Activated CD4-positive, alpha-beta T cell treated with anti-CD3 and anti-CD28 coated beads, Interleukin-2, amount 50 U/mL, for 4 hours (primary cell): ENCODE measurements around the gene RGS7.
"Not testable (repeated sequence)": the region's sequence is repeated elsewhere in the genome, so short reads cannot be mapped to it uniquely, and the experiment has no call there.

ENCODE experiments used
- DNase-seq, 2 experiments: peaks; one replicate each; pipeline ENCODE4 v3.0.0-alpha.2; 2020

RGS7 gene

GRCh38 chr1:241331328-241332036 is 25.5 kb downstream of the RGS7 start:
- DNase-seq: no peak

- no peak for DNase-seq
Observed at GRCh38 chr1:241330619-241331327, 26.2 kb downstream of the RGS7 start.

- DNase-seq: no peak
Observed at GRCh38 chr1:241325456-241325855, 31.5 kb downstream of the RGS7 start.

GRCh38 chr1:241323514-241324195 is 33.4 kb downstream of the RGS7 start:
- no peak for DNase-seq

GRCh38 chr1:241317676-241318075 is 39.3 kb downstream of the RGS7 start:
- no peak for DNase-seq

DNA sequence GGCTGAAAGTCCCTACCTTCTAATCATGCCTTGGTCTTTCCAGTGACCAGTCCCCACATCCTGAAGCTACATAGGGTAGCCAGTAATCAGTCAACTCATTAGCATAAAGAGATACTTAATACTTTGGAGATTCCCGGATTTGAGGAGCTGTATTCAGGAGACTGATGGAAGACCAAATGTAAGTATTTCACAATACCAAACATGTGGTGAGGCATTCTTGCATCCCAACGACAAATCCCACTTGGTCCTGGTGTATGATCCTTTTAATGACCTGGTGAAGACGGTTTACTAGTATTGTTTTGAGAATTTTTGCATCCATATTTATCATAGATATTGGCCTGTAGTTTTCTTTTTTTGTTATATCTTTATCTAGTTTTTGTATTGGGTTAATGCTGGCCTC is 40.6 kb downstream of the RGS7 start:
- no peak for DNase-seq

GRCh38 chr1:241311056-241311746 is 45.8 kb downstream of the RGS7 start:
- DNase-seq: no peak

- DNase-seq: no peak
Observed at GRCh38 chr1:241310451-241310850, 46.6 kb downstream of the RGS7 start.

- no peak for DNase-seq
Observed at GRCh38 chr1:241309651-241310050, 47.4 kb downstream of the RGS7 start.

- DNase-seq: no peak
Observed at GRCh38 chr1:241308471-241308870, 48.5 kb downstream of the RGS7 start.

DNA sequence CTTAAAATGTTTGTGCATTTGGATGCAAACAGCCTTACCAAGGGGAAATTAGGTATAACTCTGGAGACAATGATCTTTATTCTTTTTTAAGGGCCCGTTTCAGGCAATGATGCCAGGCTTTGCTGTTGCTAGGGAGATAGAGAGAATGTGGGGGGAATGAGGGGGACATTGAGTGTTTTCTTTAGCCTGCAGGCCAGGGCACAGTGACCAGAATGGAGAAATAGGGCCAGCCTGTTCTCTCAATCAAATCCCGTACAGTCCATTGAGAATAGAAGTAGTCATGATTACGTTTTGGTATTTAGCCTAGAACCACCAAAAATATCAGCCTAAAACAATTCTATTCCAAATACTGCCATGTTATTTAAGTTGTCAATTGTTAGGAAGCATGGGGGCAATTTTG is 49.0 kb downstream of the RGS7 start:
- DNase-seq: no peak

GRCh38 chr1:241306125-241306790 is 50.7 kb downstream of the RGS7 start:
- no peak for DNase-seq

DNA sequence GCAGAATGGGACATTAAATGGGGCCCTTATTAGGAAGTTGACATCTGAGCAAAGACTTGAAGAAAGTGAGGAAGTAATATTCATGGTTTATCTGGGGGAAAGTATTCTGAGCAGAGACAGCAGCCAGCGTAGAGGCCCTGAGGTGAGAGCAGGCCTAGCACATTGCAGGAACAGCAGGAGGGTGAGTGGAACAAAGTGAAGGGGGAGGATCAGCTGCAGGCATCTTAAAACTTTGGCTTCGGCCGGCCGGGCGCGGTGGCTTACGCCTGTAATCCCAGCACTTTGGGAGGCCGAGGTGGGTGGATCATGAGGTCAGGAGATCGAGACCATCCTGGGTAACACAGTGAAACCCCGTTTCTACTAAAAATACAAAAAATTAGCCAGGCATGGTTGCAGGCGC is 55.0 kb downstream of the RGS7 start:
- DNase-seq: not testable (repeated sequence)

- DNase-seq: no peak
Observed at GRCh38 chr1:241299347-241299746, 57.7 kb downstream of the RGS7 start.

GRCh38 chr1:241292973-241293372 is 64.0 kb downstream of the RGS7 start:
- no peak for DNase-seq

GRCh38 chr1:241291548-241291947 is 65.5 kb downstream of the RGS7 start:
- not testable (repeated sequence) for DNase-seq

DNA sequence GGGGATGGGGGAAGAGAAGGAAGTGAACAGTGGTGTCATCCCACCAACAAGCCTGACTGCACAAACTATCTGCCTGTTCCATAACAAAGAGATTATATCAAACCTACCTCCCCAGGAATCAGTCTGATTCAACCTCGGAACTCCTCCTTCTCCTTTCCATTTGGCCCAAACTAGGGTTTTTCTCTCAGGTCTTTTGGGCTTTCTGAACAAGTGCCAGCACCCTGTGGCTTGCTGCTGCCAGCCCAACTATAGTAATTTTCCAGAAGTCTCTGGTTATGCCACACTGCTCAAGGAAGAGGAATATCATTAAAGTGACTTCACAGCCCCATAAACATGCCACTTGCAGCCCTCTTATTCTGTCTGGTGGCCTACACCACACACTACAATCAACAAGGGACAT is 70.5 kb downstream of the RGS7 start:
- DNase-seq: no peak

DNA sequence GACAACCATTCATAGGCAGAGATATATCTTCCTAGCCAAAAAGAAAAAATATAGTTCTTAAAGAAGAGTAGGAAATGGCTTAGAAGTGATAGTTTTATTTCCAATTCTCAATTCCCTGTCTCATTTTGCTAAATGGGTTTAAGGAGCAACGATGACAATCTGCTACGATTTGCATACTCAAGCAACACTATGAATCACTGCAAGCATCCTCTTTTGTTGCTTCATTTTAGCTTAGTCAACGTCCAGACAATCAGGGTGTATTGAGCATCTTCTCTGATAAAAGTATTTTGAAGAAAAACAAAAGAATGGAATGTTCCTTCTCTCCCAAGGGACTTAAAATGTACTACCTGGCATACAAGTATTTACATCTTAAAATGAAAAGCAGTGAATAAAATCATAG is 80.6 kb downstream of the RGS7 start:
- no peak for DNase-seq

GRCh38 chr1:241275981-241276380 is 81.0 kb downstream of the RGS7 start:
- DNase-seq: no peak

DNA sequence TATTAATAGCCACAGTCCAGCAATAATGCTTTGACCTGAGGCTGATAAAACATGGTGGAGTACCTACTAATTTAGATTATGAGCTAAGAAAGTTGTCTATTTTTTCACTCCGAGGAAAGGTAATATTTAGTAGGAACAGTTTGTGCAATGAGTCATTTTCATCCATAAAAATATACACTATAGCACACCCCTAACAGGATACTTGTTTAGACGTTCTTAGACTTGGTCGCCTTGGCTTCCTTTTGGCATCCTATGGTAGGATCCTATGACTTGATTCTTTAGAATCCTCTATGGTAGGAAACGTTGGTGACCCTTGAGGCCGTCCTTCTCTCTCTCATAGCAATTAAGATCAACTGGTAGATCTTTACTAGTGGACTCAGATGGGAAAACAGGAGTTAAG is 81.8 kb downstream of the RGS7 start:
- no peak for DNase-seq

- no peak for DNase-seq
Observed at GRCh38 chr1:241274693-241275092, 82.3 kb downstream of the RGS7 start.

DNA sequence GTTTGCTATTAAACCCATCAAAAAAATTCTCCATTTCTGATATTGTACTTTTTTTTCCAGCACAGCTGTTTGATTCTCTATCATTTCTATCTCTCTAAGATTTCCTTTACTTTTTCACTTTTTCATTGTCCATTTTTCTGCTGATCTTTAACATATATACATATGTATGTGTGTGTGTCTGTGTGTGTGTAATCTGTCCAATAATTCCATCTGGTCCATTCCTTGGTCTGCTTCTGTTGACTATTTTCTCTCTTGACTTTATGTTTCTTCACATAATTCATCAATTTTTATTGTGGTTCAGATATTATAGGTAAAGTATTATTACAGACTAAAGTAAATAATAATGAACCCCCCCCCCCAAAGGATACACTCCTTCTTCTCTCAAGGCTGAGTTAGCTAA is 84.2 kb downstream of the RGS7 start:
- DNase-seq: no peak

GRCh38 chr1:241271427-241271826 is 85.6 kb downstream of the RGS7 start:
- no peak for DNase-seq
